HepG2 (cell line): ENCODE data around the gene IBA57. TPM values are rescaled to one million over a fixed set of nuclear protein-coding genes. Genes with fewer than 3 reads are reported as not detected.

Experiments used
- AHR ChIP-seq: IDR thresholded peaks from 2 replicates; pipeline ENCODE4 v1.6.1; 2018; ENCODE audit warnings: missing genetic modification reagents, missing compliant biosample characterization
- FOXP1 ChIP-seq, 2 experiments: fragments of 450-650 bp in 1 of 2; IDR thresholded peaks; 2 replicates each; pipeline ENCODE4 v1.6.1; 2017 to 2018; ENCODE audit warnings: antibody characterized with exemption in 1 of 2
- GFI1 ChIP-seq: sonication (generic); formaldehyde crosslinking; IDR thresholded peaks from 2 replicates; pipeline ENCODE4 v1.5.0; 2020; ENCODE audit warnings: missing genetic modification reagents, mild to moderate bottlenecking, borderline replicate concordance
- MAFG ChIP-seq: sonication (generic); formaldehyde crosslinking; IDR thresholded peaks from 2 replicates; pipeline ENCODE4 v1.5.1; 2020; ENCODE audit warnings: mild to moderate bottlenecking, missing genetic modification reagents
- MED1 ChIP-seq: sonication (generic); formaldehyde crosslinking; IDR thresholded peaks from 2 replicates; pipeline ENCODE4 v1.4.0; 2020; ENCODE audit warnings: missing genetic modification reagents
- SPEN ChIP-seq: sonication (generic); formaldehyde crosslinking; IDR thresholded peaks from 2 replicates; pipeline ENCODE4 v1.5.1; 2020; ENCODE audit warnings: low read depth, mild to moderate bottlenecking, missing genetic modification reagents
- ZNF160 ChIP-seq: sonication (generic); formaldehyde crosslinking; IDR thresholded peaks from 2 replicates; pipeline ENCODE4 v1.8.0; 2022; ENCODE audit warnings: mild to moderate bottlenecking, inconsistent platforms, missing genetic modification reagents
- ZNF282 ChIP-seq: fragments of 450-650 bp; IDR thresholded peaks from 2 replicates; pipeline ENCODE4 v1.6.1; 2018; ENCODE audit not compliant: partially characterized antibody
- ZNF563 ChIP-seq: sonication (generic); formaldehyde crosslinking; IDR thresholded peaks from 2 replicates; pipeline ENCODE4 v1.8.0; 2022; ENCODE audit warnings: mild to moderate bottlenecking, moderate library complexity, missing genetic modification reagents
- ZNF747 ChIP-seq: sonication (generic); formaldehyde crosslinking; IDR thresholded peaks from 2 replicates; pipeline ENCODE4 v1.8.1; 2023; ENCODE audit warnings: missing genetic modification reagents, mild to moderate bottlenecking, borderline replicate concordance
- ZNF761 ChIP-seq: sonication (generic); formaldehyde crosslinking; conservative IDR thresholded peaks from 2 replicates; pipeline ENCODE4 v1.4.0; 2020; ENCODE audit warnings: mild to moderate bottlenecking, missing genetic modification reagents
- ZNF766 ChIP-seq: sonication (generic); formaldehyde crosslinking; IDR thresholded peaks from 2 replicates; pipeline ENCODE4 v1.5.0; 2020; ENCODE audit warnings: missing genetic modification reagents, borderline replicate concordance
- polyA plus RNA-seq, 8 experiments: library from polyadenylated mRNA; depleted of rRNA in 3 of 8; stranded (reverse) in 7 of 8; unstranded in 1 of 8; fragments of >200 nt; fragmentation: Illumina TruSeq in 4 of 8; extraction: Trizol in 4 of 8; gene quantifications; 2 replicates each; pipeline versions ENCODE4 v1.2.1 to v1.2.3, GENCODE V29; 2011 to 2016; ENCODE audit warnings: low read depth in 4 of 8, missing spikeins in 1 of 8, mixed read lengths in 1 of 8; ENCODE audit not compliant: insufficient read depth in 1 of 8
- total RNA-seq, 5 experiments: library from RNA; depleted of rRNA; stranded (reverse); fragments of >200 nt; fragmentation: Illumina TruSeq; extraction: Trizol; gene quantifications; 2 replicates each; pipeline ENCODE4 v1.2.3, GENCODE V29; 2016; ENCODE audit warnings: low read depth in 1 of 5
- TF ChIP-seq, protein P1 (sequence below): sonication (generic); formaldehyde crosslinking; IDR thresholded peaks from 2 replicates; pipeline ENCODE4 v1.4.0; 2020; ENCODE audit warnings: mild to moderate bottlenecking, missing genetic modification reagents, borderline replicate concordance
- TF ChIP-seq, protein P2 (sequence below): sonication (generic); formaldehyde crosslinking; IDR thresholded peaks from 2 replicates; pipeline ENCODE4 v1.4.0; 2020; ENCODE audit warnings: missing genetic modification reagents
- TF ChIP-seq, protein P3 (sequence below): sonication (generic); formaldehyde crosslinking; IDR thresholded peaks from 2 replicates; pipeline ENCODE4 v1.4.0; 2020; ENCODE audit warnings: missing genetic modification reagents
- TF ChIP-seq, protein P4 (sequence below): sonication (generic); formaldehyde crosslinking; IDR thresholded peaks from 2 replicates; pipeline ENCODE4 v1.4.0; 2020; ENCODE audit warnings: low read depth, missing genetic modification reagents

The IBA57 gene
- total and polyA plus RNA-seq, 2 of the 13 experiments (the other 11 are each of a cell fraction or from before 2014, with no cell fraction given): 2.3 to 10.2 TPM

DNA sequence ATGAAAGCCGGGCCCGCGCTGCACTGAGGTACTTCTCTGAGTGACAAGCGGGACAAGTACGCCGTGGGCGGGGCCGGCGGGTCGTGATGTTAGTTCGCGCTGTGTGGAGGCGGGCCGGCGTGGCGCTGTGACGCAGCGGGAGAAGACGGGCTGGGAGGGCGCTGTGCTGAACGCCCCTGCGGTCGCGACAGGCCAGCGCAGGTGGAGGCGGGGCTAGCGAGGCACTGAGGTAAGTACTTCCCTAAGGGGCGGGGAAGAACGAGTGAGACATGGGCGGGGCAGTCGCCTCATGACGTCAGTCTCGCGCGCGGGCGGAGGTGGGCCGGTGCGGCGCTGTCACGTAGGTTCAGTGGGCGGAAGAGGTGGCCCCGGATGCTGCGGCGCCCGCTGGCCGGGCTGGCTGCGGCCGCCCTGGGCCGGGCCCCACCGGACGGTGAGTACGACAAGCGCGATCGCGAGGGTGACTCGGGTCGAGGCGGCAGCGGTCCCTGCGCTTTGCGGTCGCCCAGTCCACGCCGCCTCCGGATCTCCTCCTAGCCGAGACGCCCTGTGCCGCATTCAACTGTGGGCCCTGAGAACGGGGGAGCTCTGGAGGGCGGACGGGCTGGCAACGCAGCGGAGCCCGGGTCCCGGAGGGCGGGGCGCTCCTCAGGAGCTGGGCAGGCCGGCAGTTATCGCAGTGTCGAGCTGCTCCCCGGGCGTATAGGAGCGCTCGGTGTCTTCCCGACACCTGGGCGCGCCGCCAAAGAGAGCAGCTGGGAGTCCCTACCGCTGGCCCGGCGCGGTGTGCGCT, 25.5 kb upstream of the IBA57 start, which contains the start of gene GUK1 (continued):
- TF ChIP-seq GFI1 (CRISPR knock-in tag) (no peak; the same call in 1 of the 2 replicates), ZNF747 (CRISPR knock-in tag) (peak; percentile 75; the same call in 1 of the 2 replicates), SPEN (CRISPR knock-in tag) (peak; percentile 93), MAFG (CRISPR knock-in tag) (0 out of 2 replicates have a peak, but pooled peaks have one; percentile 23), ZNF766 (CRISPR knock-in tag) (0 out of 2 replicates have a peak, but pooled peaks have one; percentile 11), ZNF563 (CRISPR knock-in tag) (peak; percentile 78), AHR (CRISPR knock-in tag) (0 out of 2 replicates have a peak, but pooled peaks have one; percentile 43), ZNF160 (0 out of 2 replicates have a peak, but pooled peaks have one; percentile 27), MED1 (CRISPR knock-in tag) (peak; percentile 77), ZNF282 (no peak), ZNF761 (CRISPR knock-in tag) (0 out of 2 replicates have a peak, but pooled peaks have one; percentile 53), FOXP1 (IDR thresholded peaks at IDR 0.05) (no peak), FOXP1 (CRISPR knock-in tag; IDR thresholded peaks at IDR 0.05) (peak; percentile 33; the same call in 1 of the 2 replicates)
- TF ChIP-seq, protein P1, sequence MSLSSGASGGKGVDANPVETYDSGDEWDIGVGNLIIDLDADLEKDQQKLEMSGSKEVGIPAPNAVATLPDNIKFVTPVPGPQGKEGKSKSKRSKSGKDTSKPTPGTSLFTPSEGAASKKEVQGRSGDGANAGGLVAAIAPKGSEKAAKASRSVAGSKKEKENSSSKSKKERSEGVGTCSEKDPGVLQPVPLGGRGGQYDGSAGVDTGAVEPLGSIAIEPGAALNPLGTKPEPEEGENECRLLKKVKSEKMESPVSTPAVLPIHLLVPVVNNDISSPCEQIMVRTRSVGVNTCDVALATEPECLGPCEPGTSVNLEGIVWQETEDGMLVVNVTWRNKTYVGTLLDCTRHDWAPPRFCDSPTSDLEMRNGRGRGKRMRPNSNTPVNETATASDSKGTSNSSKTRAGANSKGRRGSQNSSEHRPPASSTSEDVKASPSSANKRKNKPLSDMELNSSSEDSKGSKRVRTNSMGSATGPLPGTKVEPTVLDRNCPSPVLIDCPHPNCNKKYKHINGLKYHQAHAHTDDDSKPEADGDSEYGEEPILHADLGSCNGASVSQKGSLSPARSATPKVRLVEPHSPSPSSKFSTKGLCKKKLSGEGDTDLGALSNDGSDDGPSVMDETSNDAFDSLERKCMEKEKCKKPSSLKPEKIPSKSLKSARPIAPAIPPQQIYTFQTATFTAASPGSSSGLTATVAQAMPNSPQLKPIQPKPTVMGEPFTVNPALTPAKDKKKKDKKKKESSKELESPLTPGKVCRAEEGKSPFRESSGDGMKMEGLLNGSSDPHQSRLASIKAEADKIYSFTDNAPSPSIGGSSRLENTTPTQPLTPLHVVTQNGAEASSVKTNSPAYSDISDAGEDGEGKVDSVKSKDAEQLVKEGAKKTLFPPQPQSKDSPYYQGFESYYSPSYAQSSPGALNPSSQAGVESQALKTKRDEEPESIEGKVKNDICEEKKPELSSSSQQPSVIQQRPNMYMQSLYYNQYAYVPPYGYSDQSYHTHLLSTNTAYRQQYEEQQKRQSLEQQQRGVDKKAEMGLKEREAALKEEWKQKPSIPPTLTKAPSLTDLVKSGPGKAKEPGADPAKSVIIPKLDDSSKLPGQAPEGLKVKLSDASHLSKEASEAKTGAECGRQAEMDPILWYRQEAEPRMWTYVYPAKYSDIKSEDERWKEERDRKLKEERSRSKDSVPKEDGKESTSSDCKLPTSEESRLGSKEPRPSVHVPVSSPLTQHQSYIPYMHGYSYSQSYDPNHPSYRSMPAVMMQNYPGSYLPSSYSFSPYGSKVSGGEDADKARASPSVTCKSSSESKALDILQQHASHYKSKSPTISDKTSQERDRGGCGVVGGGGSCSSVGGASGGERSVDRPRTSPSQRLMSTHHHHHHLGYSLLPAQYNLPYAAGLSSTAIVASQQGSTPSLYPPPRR (CRISPR knock-in tag): peak; percentile 23; the same call in 1 of the 2 replicates
- TF ChIP-seq, protein P2, sequence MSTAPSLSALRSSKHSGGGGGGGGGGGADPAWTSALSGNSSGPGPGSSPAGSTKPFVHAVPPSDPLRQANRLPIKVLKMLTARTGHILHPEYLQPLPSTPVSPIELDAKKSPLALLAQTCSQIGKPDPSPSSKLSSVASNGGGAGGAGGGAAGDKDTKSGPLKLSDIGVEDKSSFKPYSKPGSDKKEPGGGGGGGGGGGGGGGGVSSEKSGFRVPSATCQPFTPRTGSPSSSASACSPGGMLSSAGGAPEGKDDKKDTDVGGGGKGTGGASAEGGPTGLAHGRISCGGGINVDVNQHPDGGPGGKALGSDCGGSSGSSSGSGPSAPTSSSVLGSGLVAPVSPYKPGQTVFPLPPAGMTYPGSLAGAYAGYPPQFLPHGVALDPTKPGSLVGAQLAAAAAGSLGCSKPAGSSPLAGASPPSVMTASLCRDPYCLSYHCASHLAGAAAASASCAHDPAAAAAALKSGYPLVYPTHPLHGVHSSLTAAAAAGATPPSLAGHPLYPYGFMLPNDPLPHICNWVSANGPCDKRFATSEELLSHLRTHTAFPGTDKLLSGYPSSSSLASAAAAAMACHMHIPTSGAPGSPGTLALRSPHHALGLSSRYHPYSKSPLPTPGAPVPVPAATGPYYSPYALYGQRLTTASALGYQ: peak; percentile 50; the same call in 1 of the 2 replicates
- TF ChIP-seq, protein P3, sequence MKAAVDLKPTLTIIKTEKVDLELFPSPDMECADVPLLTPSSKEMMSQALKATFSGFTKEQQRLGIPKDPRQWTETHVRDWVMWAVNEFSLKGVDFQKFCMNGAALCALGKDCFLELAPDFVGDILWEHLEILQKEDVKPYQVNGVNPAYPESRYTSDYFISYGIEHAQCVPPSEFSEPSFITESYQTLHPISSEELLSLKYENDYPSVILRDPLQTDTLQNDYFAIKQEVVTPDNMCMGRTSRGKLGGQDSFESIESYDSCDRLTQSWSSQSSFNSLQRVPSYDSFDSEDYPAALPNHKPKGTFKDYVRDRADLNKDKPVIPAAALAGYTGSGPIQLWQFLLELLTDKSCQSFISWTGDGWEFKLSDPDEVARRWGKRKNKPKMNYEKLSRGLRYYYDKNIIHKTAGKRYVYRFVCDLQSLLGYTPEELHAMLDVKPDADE (CRISPR knock-in tag): 0 out of 2 replicates have a peak, but pooled peaks have one; percentile 66
- TF ChIP-seq, protein P4, sequence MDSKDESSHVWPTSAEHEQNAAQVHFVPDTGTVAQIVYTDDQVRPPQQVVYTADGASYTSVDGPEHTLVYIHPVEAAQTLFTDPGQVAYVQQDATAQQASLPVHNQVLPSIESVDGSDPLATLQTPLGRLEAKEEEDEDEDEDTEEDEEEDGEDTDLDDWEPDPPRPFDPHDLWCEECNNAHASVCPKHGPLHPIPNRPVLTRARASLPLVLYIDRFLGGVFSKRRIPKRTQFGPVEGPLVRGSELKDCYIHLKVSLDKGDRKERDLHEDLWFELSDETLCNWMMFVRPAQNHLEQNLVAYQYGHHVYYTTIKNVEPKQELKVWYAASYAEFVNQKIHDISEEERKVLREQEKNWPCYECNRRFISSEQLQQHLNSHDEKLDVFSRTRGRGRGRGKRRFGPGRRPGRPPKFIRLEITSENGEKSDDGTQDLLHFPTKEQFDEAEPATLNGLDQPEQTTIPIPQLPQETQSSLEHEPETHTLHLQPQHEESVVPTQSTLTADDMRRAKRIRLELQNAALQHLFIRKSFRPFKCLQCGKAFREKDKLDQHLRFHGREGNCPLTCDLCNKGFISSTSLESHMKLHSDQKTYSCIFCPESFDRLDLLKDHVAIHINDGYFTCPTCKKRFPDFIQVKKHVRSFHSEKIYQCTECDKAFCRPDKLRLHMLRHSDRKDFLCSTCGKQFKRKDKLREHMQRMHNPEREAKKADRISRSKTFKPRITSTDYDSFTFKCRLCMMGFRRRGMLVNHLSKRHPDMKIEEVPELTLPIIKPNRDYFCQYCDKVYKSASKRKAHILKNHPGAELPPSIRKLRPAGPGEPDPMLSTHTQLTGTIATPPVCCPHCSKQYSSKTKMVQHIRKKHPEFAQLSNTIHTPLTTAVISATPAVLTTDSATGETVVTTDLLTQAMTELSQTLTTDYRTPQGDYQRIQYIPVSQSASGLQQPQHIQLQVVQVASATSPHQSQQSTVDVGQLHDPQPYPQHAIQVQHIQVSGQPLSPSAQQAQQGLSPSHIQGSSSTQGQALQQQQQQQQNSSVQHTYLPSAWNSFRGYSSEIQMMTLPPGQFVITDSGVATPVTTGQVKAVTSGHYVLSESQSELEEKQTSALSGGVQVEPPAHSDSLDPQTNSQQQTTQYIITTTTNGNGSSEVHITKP: 0 out of 2 replicates have a peak, but pooled peaks have one; percentile 21
